C4-2B (cell line): ENCODE results near the gene CR1L.

ENCODE experiments used
- CTCF ChIP-seq: fragments of 450-650 bp; conservative IDR thresholded peaks from 2 replicates; pipeline ENCODE4 v1.5.1; 2017; ENCODE audit warnings: mild to moderate bottlenecking
- ZFX ChIP-seq: fragments of 450-650 bp; IDR thresholded peaks from 2 replicates; pipeline ENCODE4 v1.6.1; 2017

- no peak for TF ChIP-seq CTCF
- no peak for TF ChIP-seq ZFX
Measured at GRCh38 chr1:207605444-207606361, 39.2 kb upstream of the CR1L start.
